Astrocyte (in vitro differentiated cells and primary cell): ENCODE results near the gene SPRR1B. TPM values are rescaled to one million over a fixed set of nuclear protein-coding genes. Genes with fewer than 3 reads are reported as not detected.

ENCODE experiments used
- DNase-seq: peaks from one replicate; pipeline ENCODE4 v3.0.0-alpha.2; 2010; ENCODE audit warnings: low read depth
- FAIRE-seq: peaks from 2 replicates; lab custom pipeline; 2011; peaks lifted over from hg19 to GRCh38; lab: Jason Lieb, UNC
- H2AFZ ChIP-seq: 2 replicates; pipeline ENCODE4 v1.6.0; 2012; ENCODE audit warnings: low read depth, low read length, inconsistent platforms
- H3K27ac ChIP-seq: 2 replicates; pipeline ENCODE4 v1.5.1; 2011; ENCODE audit warnings: low read depth, low read length, inconsistent platforms
- H3K27me3 ChIP-seq: 2 replicates; pipeline ENCODE4 v1.6.0; 2011; ENCODE audit warnings: low read length, inconsistent platforms; ENCODE audit not compliant: insufficient read depth
- H3K36me3 ChIP-seq: 2 replicates; pipeline ENCODE4 v1.5.1; 2011; ENCODE audit warnings: low read length, inconsistent platforms; ENCODE audit not compliant: insufficient read depth
- H3K4me1 ChIP-seq: 2 replicates; pipeline ENCODE4 v1.5.1; 2011; ENCODE audit warnings: low read length, inconsistent platforms; ENCODE audit not compliant: insufficient read depth
- H3K4me2 ChIP-seq: 2 replicates; pipeline ENCODE4 v1.6.0; 2012; ENCODE audit warnings: low read length, inconsistent platforms
- H3K4me3 ChIP-seq: 2 replicates; pipeline ENCODE4 v1.5.1; 2011; ENCODE audit warnings: low read depth, mild to moderate bottlenecking, low read length, inconsistent platforms; ENCODE audit not compliant: insufficient read depth
- H3K79me2 ChIP-seq: 2 replicates; pipeline ENCODE4 v1.6.0; 2012; ENCODE audit warnings: mild to moderate bottlenecking, low read length, inconsistent platforms; ENCODE audit not compliant: insufficient read depth
- H3K9ac ChIP-seq: 2 replicates; pipeline ENCODE4 v1.6.0; 2012; ENCODE audit warnings: mild to moderate bottlenecking, low read length, inconsistent platforms
- H3K9me3 ChIP-seq: 2 replicates; pipeline ENCODE4 v1.5.1; 2012; ENCODE audit warnings: low read depth, mild to moderate bottlenecking, low read length, inconsistent platforms; ENCODE audit not compliant: insufficient read depth
- H4K20me1 ChIP-seq: 2 replicates; pipeline ENCODE4 v1.6.0; 2012; ENCODE audit warnings: low read length, inconsistent platforms; ENCODE audit not compliant: insufficient read depth
- H3K27ac Mint-ChIP-seq: one replicate; pipeline ENCODE4 v1.8.0; 2021; ENCODE audit warnings: mild to moderate bottlenecking, mixed read lengths; ENCODE audit not compliant: unreplicated experiment
- H3K27me3 Mint-ChIP-seq: one replicate; pipeline ENCODE4 v1.8.0; 2021; ENCODE audit warnings: low read depth, mixed read lengths; ENCODE audit not compliant: unreplicated experiment
- H3K36me3 Mint-ChIP-seq: one replicate; pipeline ENCODE4 v1.8.0; 2021; ENCODE audit warnings: low read depth, mixed read lengths; ENCODE audit not compliant: unreplicated experiment
- H3K4me1 Mint-ChIP-seq: one replicate; pipeline ENCODE4 v1.8.0; 2021; ENCODE audit warnings: low read depth, mixed read lengths; ENCODE audit not compliant: unreplicated experiment
- H3K4me3 Mint-ChIP-seq: one replicate; pipeline ENCODE4 v1.8.0; 2021; ENCODE audit warnings: mild to moderate bottlenecking, moderate library complexity, mixed read lengths; ENCODE audit not compliant: unreplicated experiment
- H3K9me3 Mint-ChIP-seq: one replicate; pipeline ENCODE4 v1.8.0; 2021; ENCODE audit warnings: mild to moderate bottlenecking, mixed read lengths; ENCODE audit not compliant: unreplicated experiment
- CTCF ChIP-seq: IDR thresholded peaks from 2 replicates; pipeline ENCODE4 v1.5.1; 2011; ENCODE audit warnings: low read depth, mild to moderate bottlenecking, inconsistent platforms, low read length, moderate library complexity; ENCODE audit not compliant: insufficient read depth
- EZH2 ChIP-seq: IDR thresholded peaks from 2 replicates; pipeline ENCODE4 v1.6.1; 2012; ENCODE audit warnings: mild to moderate bottlenecking, low read length, inconsistent platforms; ENCODE audit not compliant: insufficient read depth
- total RNA-seq: library from RNA; stranded (reverse); gene quantifications from 2 replicates; pipeline ENCODE4 v1.2.1, GENCODE V29; 2021

SPRR1B gene
- total RNA-seq, 1 donor from 2014 or later, result 0.39 TPM

- no peaks in the 10 kb centered on the region for H3K9me3 ChIP-seq
- no peak within 1 kb of the TSS for H3K4me2 ChIP-seq
- Mint-ChIP-seq H3K4me3 (no peak within 1 kb of the TSS), H3K27ac (no peak within 1 kb of the TSS), H3K36me3 (no peaks in the 10 kb centered on the region), H3K27me3 (no peaks in the 10 kb centered on the region), H3K4me1 (peaks cover 5% of the 10 kb centered on the region), H3K9me3 (no peaks in the 10 kb centered on the region)
- DNase-seq, result no peak
- no peaks in the 10 kb centered on the region for H3K27me3 ChIP-seq
- H3K4me3 ChIP-seq, result no peak within 1 kb of the TSS
- H4K20me1 ChIP-seq, result no peaks in the 10 kb centered on the region
- H3K9ac ChIP-seq, result no peak within 1 kb of the TSS
- no peaks in the 10 kb centered on the region for H3K36me3 ChIP-seq
- no peaks in the 10 kb centered on the region for H3K79me2 ChIP-seq
- H2AFZ ChIP-seq, result no peak within 1 kb of the TSS
- H3K4me1 ChIP-seq, result no peaks in the 10 kb centered on the region
- no peak for TF ChIP-seq CTCF
- TF ChIP-seq EZH2, result no peak
- no peak within 1 kb of the TSS for H3K27ac ChIP-seq
- no peak for FAIRE-seq
Observed at GRCh38 chr1:153057375-153057774, 26.4 kb downstream of the SPRR1B start, which contains the start of gene SPRR2A. Gene SPRR2A (minus strand): TSS chr1:153057512. CDS start chr1:153056735, 777 bp downstream.

GRCh38 chr1:153058154-153058553 lies 27.2 kb downstream of the SPRR1B start:
- H3K9me3 ChIP-seq, result no peaks in the 10 kb centered on the region
- H3K27me3 ChIP-seq, result no peaks in the 10 kb centered on the region
- no peak overlapping the region for H3K4me2 ChIP-seq
- H3K79me2 ChIP-seq, result no peaks in the 10 kb centered on the region
- H3K36me3 ChIP-seq, result no peaks in the 10 kb centered on the region
- no peaks in the 10 kb centered on the region for H3K36me3 Mint-ChIP-seq
- H3K4me3 ChIP-seq, result no peak overlapping the region
- H4K20me1 ChIP-seq, result no peaks in the 10 kb centered on the region
- peaks cover 5% of the 10 kb centered on the region for H3K4me1 Mint-ChIP-seq
- no peak overlapping the region for H2AFZ ChIP-seq
- FAIRE-seq, result no peak
- H3K27ac Mint-ChIP-seq, result no peak overlapping the region
- no peaks in the 10 kb centered on the region for H3K9me3 Mint-ChIP-seq
- no peaks in the 10 kb centered on the region for H3K27me3 Mint-ChIP-seq
- no peak overlapping the region for H3K9ac ChIP-seq
- TF ChIP-seq CTCF (no peak), EZH2 (no peak)
- DNase-seq, result no peak
- no peaks in the 10 kb centered on the region for H3K4me1 ChIP-seq
- H3K4me3 Mint-ChIP-seq, result no peak overlapping the region
- H3K27ac ChIP-seq, result no peak overlapping the region
